ENCODE results near the gene FNDC11.

- no peak for TF ChIP-seq CTCF (IDR thresholded peaks at IDR 0.05)
- TF ChIP-seq ZFX (IDR thresholded peaks at IDR 0.05; ENCODE audit: borderline replicate concordance) = no peak
Measured at GRCh38 chr20:63590218-63591146, 36.5 kb downstream of the FNDC11 start.
